Measurements from ENCODE around the gene LRP1B. TPM values are rescaled to one million over a fixed set of nuclear protein-coding genes. Genes with fewer than 3 reads are reported as not detected.

The LRP1B gene
- total and polyA plus RNA-seq, 2 donors (not counting 1 experiment from before 2014, with no cell fraction given), result not detected

GRCh38 chr2:141492816-141493215 lies 638.0 kb downstream of the LRP1B start:
- Mint-ChIP-seq H3K27ac (no peak overlapping the region), H3K4me1 (peaks cover 6% of the 10 kb centered on the region), H3K4me3 (no peak overlapping the region), H3K9me3 (ENCODE audit: insufficient read depth) (no peaks in the 10 kb centered on the region), H3K27me3 (no peaks in the 10 kb centered on the region)
- no peak overlapping the region for H3K27ac ChIP-seq (ENCODE audit: low read length in 2 of 2)
- no peak overlapping the region for H3K4me3 ChIP-seq (ENCODE audit: control extremely low read depth in 1 of 5, extremely low read depth in 1 of 5, insufficient read depth in 1 of 5, low read depth in 2 of 5, low read length in 4 of 5)
- H3K9me3 ChIP-seq (ENCODE audit: control extremely low read depth in 1 of 3, control insufficient read depth in 2 of 3, insufficient read depth in 1 of 3, low read length in 2 of 3), result no peaks in the 10 kb centered on the region
- no peak overlapping the region for H3K9ac ChIP-seq (ENCODE audit: low read length)
- no peak for TF ChIP-seq EZH2 (IDR thresholded peaks at IDR 0.05; ENCODE audit: borderline replicate concordance, insufficient read depth, low read depth, low read length, poor library complexity, severe bottlenecking)
- TF ChIP-seq CTCF (IDR thresholded peaks at IDR 0.05), result no peak
- H3K4me2 ChIP-seq (replicated peaks; ENCODE audit: low read depth, low read length, poor library complexity, severe bottlenecking), result no peak overlapping the region
- H4K20me1 ChIP-seq (ENCODE audit: control insufficient read depth, insufficient read depth, low read length, poor library complexity, severe bottlenecking), result no peaks in the 10 kb centered on the region
- no peaks in the 10 kb centered on the region for H3K79me2 ChIP-seq (ENCODE audit: control insufficient read depth, insufficient read depth, low read length)
- no peaks in the 10 kb centered on the region for H3K27me3 ChIP-seq (replicated peaks in 1 of 4; ENCODE audit: control extremely low read depth in 1 of 4, control insufficient read depth in 3 of 4, insufficient read depth in 4 of 4, low read length in 3 of 4)
- H3K4me1 ChIP-seq (ENCODE audit: control insufficient read depth in 2 of 2, insufficient read depth in 2 of 2, low read length in 2 of 2), result peaks cover 0 to 5% of the 10 kb centered on the region in 2 donors
- DNase-seq (no peak), ATAC-seq (ENCODE audit: low read depth) (no peak)
- H3K36me3 ChIP-seq (replicated peaks in 1 of 2; ENCODE audit: control extremely low read depth in 1 of 2, control insufficient read depth in 1 of 2, extremely low read depth in 1 of 2, insufficient read depth in 2 of 2, low read length in 1 of 2), result no peaks in the 10 kb centered on the region
- WGBS (ENCODE audit: insufficient coverage), result no CpG with 5 or more reads among the region's 3 CpGs
- ChIA-PET CTCF (no interaction called here), POLR2A (no interaction called here)
- H2AFZ ChIP-seq (ENCODE audit: insufficient read depth, low read depth, low read length, poor library complexity, severe bottlenecking), result no peak overlapping the region
- intact Hi-C loops (cut with micrococcal nuclease), result no loop called here

DNA sequence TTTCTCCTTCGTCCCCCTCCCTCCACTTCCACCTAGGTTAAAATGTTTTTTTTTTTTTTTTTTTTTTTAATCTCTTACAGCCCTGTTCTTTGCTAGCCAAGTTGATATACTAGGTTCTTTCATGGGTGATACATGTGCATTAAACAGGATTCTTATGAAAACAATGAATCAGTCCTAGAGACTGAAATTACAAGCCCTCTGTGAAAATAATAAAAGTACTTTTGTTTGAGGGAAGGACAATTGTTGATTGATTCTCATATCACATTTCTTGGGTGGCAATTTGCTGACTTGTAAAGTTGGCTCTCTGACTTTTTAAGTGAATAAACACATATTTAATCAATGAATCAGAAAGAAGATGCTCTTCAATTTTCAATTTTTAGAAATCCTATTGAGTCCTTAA lies 639.9 kb downstream of the LRP1B start:
- H3K4me2 ChIP-seq (replicated peaks; ENCODE audit: low read depth, low read length, poor library complexity, severe bottlenecking), result no peak overlapping the region
- no peak for DNase-seq
- no peak for ATAC-seq (ENCODE audit: low read depth)
- TF ChIP-seq EZH2 (IDR thresholded peaks at IDR 0.05; ENCODE audit: borderline replicate concordance, insufficient read depth, low read depth, low read length, poor library complexity, severe bottlenecking) (no peak), CTCF (IDR thresholded peaks at IDR 0.05) (no peak)
- ChIA-PET POLR2A (no interaction called here), CTCF (no interaction called here)
- no peaks in the 10 kb centered on the region for H3K4me1 ChIP-seq (ENCODE audit: control insufficient read depth in 2 of 2, insufficient read depth in 2 of 2, low read length in 2 of 2)
- H3K4me1 Mint-ChIP-seq, result no peaks in the 10 kb centered on the region
- no peak overlapping the region for H3K9ac ChIP-seq (ENCODE audit: low read length)
- no peaks in the 10 kb centered on the region for H3K79me2 ChIP-seq (ENCODE audit: control insufficient read depth, insufficient read depth, low read length)
- no peak overlapping the region for H3K4me3 Mint-ChIP-seq
- no peak overlapping the region for H3K4me3 ChIP-seq (ENCODE audit: control extremely low read depth in 1 of 5, extremely low read depth in 1 of 5, insufficient read depth in 1 of 5, low read depth in 2 of 5, low read length in 4 of 5)
- intact Hi-C loops (cut with micrococcal nuclease), result no loop called here
- H3K27me3 Mint-ChIP-seq, result no peaks in the 10 kb centered on the region
- no peaks in the 10 kb centered on the region for H3K9me3 Mint-ChIP-seq (ENCODE audit: insufficient read depth)
- no peaks in the 10 kb centered on the region for H3K27me3 ChIP-seq (replicated peaks in 1 of 4; ENCODE audit: control extremely low read depth in 1 of 4, control insufficient read depth in 3 of 4, insufficient read depth in 4 of 4, low read length in 3 of 4)
- no peak overlapping the region for H2AFZ ChIP-seq (ENCODE audit: insufficient read depth, low read depth, low read length, poor library complexity, severe bottlenecking)
- no peaks in the 10 kb centered on the region for H4K20me1 ChIP-seq (ENCODE audit: control insufficient read depth, insufficient read depth, low read length, poor library complexity, severe bottlenecking)
- H3K27ac ChIP-seq (ENCODE audit: low read length in 2 of 2), result no peak overlapping the region
- H3K9me3 ChIP-seq (ENCODE audit: control extremely low read depth in 1 of 3, control insufficient read depth in 2 of 3, insufficient read depth in 1 of 3, low read length in 2 of 3), result no peaks in the 10 kb centered on the region
- H3K36me3 ChIP-seq (replicated peaks in 1 of 2; ENCODE audit: control extremely low read depth in 1 of 2, control insufficient read depth in 1 of 2, extremely low read depth in 1 of 2, insufficient read depth in 2 of 2, low read length in 1 of 2), result no peaks in the 10 kb centered on the region
- H3K27ac Mint-ChIP-seq, result no peak overlapping the region
- no CpG with 5 or more reads among the region's 1 CpG for WGBS (ENCODE audit: insufficient coverage)
